NT2/D1 (cell line): ENCODE measurements around the gene PCNX4.

Experiments used
- YY1 ChIP-seq: IDR thresholded peaks from 2 replicates; pipeline ENCODE4 v1.6.1; 2011; ENCODE audit not compliant: insufficient read length, insufficient read depth
- ZNF274 ChIP-seq: IDR thresholded peaks from 2 replicates; pipeline ENCODE4 v1.6.1; 2011; ENCODE audit warnings: mild to moderate bottlenecking, low read depth, low read length

DNA sequence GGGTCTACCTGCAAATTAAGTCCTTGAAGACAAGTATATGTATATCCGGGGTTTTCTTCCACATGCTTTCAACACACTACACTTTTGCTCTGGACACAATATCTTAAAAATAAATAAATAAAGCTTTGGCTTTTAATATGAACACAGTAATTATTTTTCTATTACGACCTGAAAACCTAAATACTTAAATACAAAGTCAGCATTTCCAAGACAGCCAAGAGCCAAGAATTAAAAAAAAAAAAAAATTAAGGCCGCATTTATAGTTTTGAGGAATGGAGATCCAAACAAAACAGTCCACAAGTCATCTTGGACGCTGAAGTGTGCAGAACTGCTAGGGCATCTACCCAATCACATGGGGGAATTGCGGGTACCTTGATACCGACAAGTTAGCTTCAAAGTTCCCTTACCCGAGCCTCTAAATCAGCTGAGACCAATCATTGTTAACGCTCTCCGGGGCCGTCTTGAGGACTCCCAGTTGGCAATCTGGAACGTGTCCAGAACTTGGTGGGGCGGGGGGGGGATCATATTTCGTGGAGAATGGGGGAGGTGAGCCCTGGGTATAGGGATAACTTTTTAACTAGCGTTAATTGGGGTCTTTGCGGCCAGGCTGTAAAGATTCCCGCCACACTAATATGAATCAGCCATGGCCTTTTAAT is 731 bp upstream of the PCNX4 start:
- TF ChIP-seq ZNF274 (no peak), YY1 (no peak)
